Erythroblast (primary cell): ENCODE results near the gene TMEM190.

Experiments
- GATA1 ChIP-seq: IDR thresholded peaks from 2 replicates; pipeline ENCODE4 v1.6.1; 2011; ENCODE audit warnings: low read depth, mild to moderate bottlenecking, control low read depth, low read length, moderate library complexity
- POLR2A ChIP-seq: IDR thresholded peaks from 2 replicates; pipeline ENCODE4 v1.6.1; 2011; ENCODE audit warnings: mild to moderate bottlenecking, low read length

GRCh38 chr19:55385724-55386492 lies 9.3 kb downstream of the TMEM190 start, which contains the start of gene RPL28:
- TF ChIP-seq POLR2A (peak; percentile 100), GATA1 (no peak)
